ENCODE data around the gene TCF15. TPM values are rescaled to one million over a fixed set of nuclear protein-coding genes. Genes with fewer than 3 reads are reported as not detected.
A peak's percentile ranks its signal among the peaks of the same experiment; 100 is the strongest.

Gene TCF15
- total and polyA plus RNA-seq, 4 donors, result not detected

GRCh38 chr20:653590-654416 lies 43.7 kb upstream of the TCF15 start:
- Histone ChIP-seq H3K9ac (ENCODE audit: low read depth in 1 of 2, low read length in 2 of 2) (peak overlapping the region; percentile 41 to 61), H3K27me3 (ENCODE audit: control insufficient read depth in 4 of 4, insufficient read depth in 4 of 4, low read length in 3 of 4) (no peaks in the 10 kb centered on the region)
- DNase-seq (ENCODE audit: low spot score), result no peak

More at GRCh38 chr20:653590-654416, 43.7 kb upstream of the TCF15 start:
- WGBS, result 18% methylated on average over 31 of the region's 31 CpGs
- Histone ChIP-seq H3K4me1 (ENCODE audit: control insufficient read depth in 4 of 4, insufficient read depth in 4 of 4, low read length in 3 of 4) (peaks cover 5 to 20% (median 11%) of the 10 kb centered on the region in 4 donors), H3K4me3 (ENCODE audit: low read depth in 1 of 3, low read length in 3 of 3) (peak overlapping the region; percentile 53 to 83 (median 62)), H3K27ac (ENCODE audit: low read depth in 1 of 2, low read length in 2 of 2) (peak overlapping the region; percentile 57 to 81), H3K36me3 (ENCODE audit: control insufficient read depth in 4 of 4, insufficient read depth in 3 of 4, low read depth in 1 of 4, low read length in 3 of 4) (no peaks in the 10 kb centered on the region), H3K9me3 (ENCODE audit: control insufficient read depth in 4 of 4, low read length in 3 of 4) (no peaks in the 10 kb centered on the region)
- peak; percentile 20 to 76 for TF ChIP-seq RXRA (IDR thresholded peaks at IDR 0.05)
- TF ChIP-seq FOXA2 (IDR thresholded peaks at IDR 0.05), result no peak
- no peak for TF ChIP-seq REST (IDR thresholded peaks at IDR 0.05)
- peak; percentile 34 for TF ChIP-seq SP1 (IDR thresholded peaks at IDR 0.05)
- TF ChIP-seq JUND (IDR thresholded peaks at IDR 0.05), result no peak
- no peak for TF ChIP-seq HNF4G (IDR thresholded peaks at IDR 0.05)
- peak; percentile 9 to 47 for TF ChIP-seq HNF4A (conservative IDR thresholded peaks at IDR 0.05)
- no peak for TF ChIP-seq ZBTB33 (IDR thresholded peaks at IDR 0.05)
- TF ChIP-seq YY1 (IDR thresholded peaks at IDR 0.05), result no peak
- no peak for TF ChIP-seq GABPA (IDR thresholded peaks at IDR 0.05 in 1 of 2, conservative IDR thresholded peaks at IDR 0.05 in 1 of 2)
- TF ChIP-seq ATF3 (IDR thresholded peaks at IDR 0.05), result no peak
- no peak for TF ChIP-seq CTCF (IDR thresholded peaks at IDR 0.05; ENCODE audit: low read depth, low read length, missing input control)
- no peak for TF ChIP-seq FOXA1 (IDR thresholded peaks at IDR 0.05)
- TF ChIP-seq NR2F2 (IDR thresholded peaks at IDR 0.05), result no peak
- no peak for TF ChIP-seq EGR1 (IDR thresholded peaks at IDR 0.05; ENCODE audit: low read depth in 2 of 2)
- no peak for TF ChIP-seq RAD21 (IDR thresholded peaks at IDR 0.05)
- TF ChIP-seq TAF1 (conservative IDR thresholded peaks at IDR 0.05), result no peak
- TF ChIP-seq MAX (IDR thresholded peaks at IDR 0.05), result no peak
